DOHH2 (cell line): ENCODE data around the gene NPEPL1.

Experiments
- H3F3A ChIP-seq: fragments of 200-600 bp; sonication (generic), shearing (Covaris generic); 2 replicates; pipeline ENCODE4 v1.6.0; 2016; ENCODE audit warnings: antibody characterized with exemption, mild to moderate bottlenecking; ENCODE audit not compliant: control insufficient read depth, insufficient read depth
- H3K27ac ChIP-seq: fragments of 200-600 bp; sonication (generic); 2 replicates; pipeline ENCODE4 v1.5.1; 2014; ENCODE audit warnings: low read depth, mild to moderate bottlenecking, low read length, moderate library complexity
- H3K27me3 ChIP-seq: fragments of 200-600 bp; sonication (generic); 2 replicates; pipeline ENCODE4 v1.6.1; 2014; ENCODE audit warnings: mild to moderate bottlenecking, low read length, mixed read lengths; ENCODE audit not compliant: control insufficient read depth
- H3K36me3 ChIP-seq: fragments of 200-600 bp; sonication (generic); 2 replicates; pipeline ENCODE4 v1.6.1; 2014; ENCODE audit warnings: mild to moderate bottlenecking, low read length, moderate library complexity, mixed read lengths; ENCODE audit not compliant: control insufficient read depth
- H3K4me1 ChIP-seq: fragments of 200-600 bp; sonication (generic); 2 replicates; pipeline ENCODE4 v1.6.1; 2014; ENCODE audit warnings: mild to moderate bottlenecking, low read length, mixed read lengths; ENCODE audit not compliant: control insufficient read depth
- H3K4me2 ChIP-seq: fragments of 200-600 bp; sonication (generic); 2 replicates; pipeline ENCODE4 v1.6.0; 2014; ENCODE audit warnings: mild to moderate bottlenecking, low read length, moderate library complexity
- H3K4me3 ChIP-seq: fragments of 200-600 bp; sonication (generic); 2 replicates; pipeline ENCODE4 v1.5.1; 2014; ENCODE audit warnings: mild to moderate bottlenecking, low read length, mixed read lengths
- H3K79me2 ChIP-seq: fragments of 200-600 bp; sonication (generic); 2 replicates; pipeline ENCODE4 v1.6.1; 2014; ENCODE audit warnings: mild to moderate bottlenecking, low read length, mixed read lengths; ENCODE audit not compliant: control insufficient read depth
- H3K9me2 ChIP-seq: fragments of 200-600 bp; sonication (generic); replicated peaks from 2 replicates; pipeline ENCODE4 v1.6.1; 2014; ENCODE audit warnings: mild to moderate bottlenecking, low read length, mixed read lengths; ENCODE audit not compliant: control insufficient read depth
- H3K9me3 ChIP-seq: fragments of 200-600 bp; sonication (generic); 2 replicates; pipeline ENCODE4 v1.6.1; 2014; ENCODE audit warnings: antibody characterized with exemption, low read length, mixed read lengths; ENCODE audit not compliant: control insufficient read depth, insufficient read depth
- H4K20me1 ChIP-seq: fragments of 200-600 bp; sonication (generic); 2 replicates; pipeline ENCODE4 v1.6.0; 2014; ENCODE audit warnings: low read depth, mild to moderate bottlenecking, antibody characterized with exemption, low read length, moderate library complexity; ENCODE audit not compliant: control insufficient read depth, insufficient read depth
- CTCF ChIP-seq: fragments of 200-600 bp; sonication (generic); IDR thresholded peaks from one replicate; pipeline ENCODE4 v1.5.1; 2014; ENCODE audit warnings: antibody characterized with exemption, mild to moderate bottlenecking, low read depth, low read length; ENCODE audit not compliant: poor library complexity, severe bottlenecking
- EZH2phosphoT487 ChIP-seq: fragments of 200-600 bp; sonication (generic); IDR thresholded peaks from 2 replicates; pipeline ENCODE4 v1.6.1; 2017; ENCODE audit warnings: borderline replicate concordance, mild to moderate bottlenecking, antibody characterized with exemption, low read length, moderate library complexity, mixed read lengths

The NPEPL1 gene

GRCh38 chr20:58666702-58667101 is 25.9 kb upstream of the NPEPL1 start:
- TF ChIP-seq EZH2phosphoT487 = no peak
- no peak for TF ChIP-seq CTCF
- peaks cover 15% of the 10 kb centered on the region; the same call in 1 of the 2 replicates for H4K20me1 ChIP-seq
- peaks cover 67% of the 10 kb centered on the region for H3K79me2 ChIP-seq
- H3K27me3 ChIP-seq = no peaks in the 10 kb centered on the region
- no peaks in the 10 kb centered on the region for H3K9me3 ChIP-seq
- H3K27ac ChIP-seq = no peak overlapping the region
- peaks cover 62% of the 10 kb centered on the region for H3K36me3 ChIP-seq
- no peak overlapping the region for H3K4me2 ChIP-seq
- no peak overlapping the region for H3K4me3 ChIP-seq
- no peaks in the 10 kb centered on the region for H3F3A ChIP-seq
- H3K9me2 ChIP-seq = no peaks in the 10 kb centered on the region
- peaks cover 25% of the 10 kb centered on the region for H3K4me1 ChIP-seq

GRCh38 chr20:58667975-58668374 is 24.6 kb upstream of the NPEPL1 start:
- no peaks in the 10 kb centered on the region for H3K9me3 ChIP-seq
- H3K79me2 ChIP-seq = peaks cover 57% of the 10 kb centered on the region
- H3K27me3 ChIP-seq = no peaks in the 10 kb centered on the region
- H3K27ac ChIP-seq = no peak overlapping the region
- peaks cover 25% of the 10 kb centered on the region for H3K4me1 ChIP-seq
- H3K4me2 ChIP-seq = no peak overlapping the region
- H3F3A ChIP-seq = no peaks in the 10 kb centered on the region
- H3K4me3 ChIP-seq = no peak overlapping the region
- TF ChIP-seq EZH2phosphoT487 = no peak
- no peak for TF ChIP-seq CTCF
- no peaks in the 10 kb centered on the region for H3K9me2 ChIP-seq
- H4K20me1 ChIP-seq = peaks cover 15% of the 10 kb centered on the region; the same call in 1 of the 2 replicates
- peaks cover 62% of the 10 kb centered on the region for H3K36me3 ChIP-seq

GRCh38 chr20:58668901-58669286 is 23.7 kb upstream of the NPEPL1 start:
- H3K27me3 ChIP-seq = no peaks in the 10 kb centered on the region
- peaks cover 66% of the 10 kb centered on the region for H3K36me3 ChIP-seq
- no peaks in the 10 kb centered on the region for H3F3A ChIP-seq
- H3K4me3 ChIP-seq = peak overlapping the region; percentile 9; the same call in 1 of the 2 replicates
- peaks cover 49% of the 10 kb centered on the region for H3K79me2 ChIP-seq
- no peaks in the 10 kb centered on the region for H3K9me2 ChIP-seq
- no peak for TF ChIP-seq CTCF
- no peak for TF ChIP-seq EZH2phosphoT487
- peaks cover 25% of the 10 kb centered on the region for H3K4me1 ChIP-seq
- H4K20me1 ChIP-seq = peaks cover 15% of the 10 kb centered on the region; the same call in 1 of the 2 replicates
- peak overlapping the region; percentile 48 for H3K4me2 ChIP-seq
- H3K9me3 ChIP-seq = no peaks in the 10 kb centered on the region
- H3K27ac ChIP-seq = no peak overlapping the region
